WTC11 (cell line): ENCODE results near the gene FBXO41.

Experiments used
- CTCF ChIP-seq: fragments of 200-600 bp; IDR thresholded peaks from 2 replicates; pipeline ENCODE4 v1.8.0; 2022; ENCODE audit warnings: antibody characterized with exemption
- PRDM15 ChIP-seq: sonication (generic); formaldehyde crosslinking; IDR thresholded peaks from 2 replicates; pipeline ENCODE4 v1.8.0; 2022; ENCODE audit warnings: missing genetic modification reagents

GRCh38 chr2:73217160-73217559 lies 67.1 kb downstream of the FBXO41 start:
- TF ChIP-seq PRDM15 (CRISPR knock-in tag) (no peak), CTCF (no peak)
